Sigmoid colon (tissue), 4 donors: ENCODE data around the gene FOXP1.

Experiments used
- EP300 ChIP-seq, 4 donors: sonication (generic); formaldehyde crosslinking; IDR thresholded peaks; one replicate each; pipeline ENCODE4 v1.6.1; 2017; ENCODE audit warnings: antibody characterized with exemption in 4 of 4
- POLR2AphosphoS5 ChIP-seq, 4 donors: sonication (generic); formaldehyde crosslinking; IDR thresholded peaks; one replicate each; pipeline ENCODE4 v1.6.1; 2017; ENCODE audit warnings: antibody characterized with exemption in 4 of 4

DNA sequence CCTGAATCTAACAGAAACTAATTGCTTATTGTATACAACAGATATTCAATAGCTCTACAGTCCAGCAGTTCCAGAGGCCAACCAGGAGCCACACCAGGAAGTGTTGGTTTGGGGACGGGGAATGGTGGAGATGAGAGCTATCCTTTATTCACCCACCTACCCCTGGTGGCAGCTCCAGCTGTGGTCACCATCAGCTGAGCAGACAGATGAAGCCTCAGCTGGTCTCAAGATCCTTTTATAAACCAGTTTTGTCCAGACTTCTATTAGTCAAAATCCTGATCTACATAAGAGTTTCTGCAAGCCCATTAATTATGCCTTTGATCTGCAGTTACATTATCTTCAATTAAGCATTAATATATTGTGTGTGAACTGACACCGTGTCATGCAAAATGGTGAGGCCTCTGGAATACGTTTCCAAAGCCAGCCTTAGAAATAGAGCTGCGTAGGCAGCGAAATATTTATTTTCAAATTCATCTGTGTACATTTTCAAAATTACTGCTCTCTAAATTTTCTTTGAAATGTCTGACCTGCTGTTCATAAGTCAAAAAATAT lies 488.8 kb downstream of the FOXP1 start:
- TF ChIP-seq POLR2AphosphoS5 (IDR thresholded peaks at IDR 0.05) = no peak
- TF ChIP-seq EP300 (IDR thresholded peaks at IDR 0.05) = no peak
